ENCODE results near the gene CHDH. TPM values are rescaled to one million over a fixed set of nuclear protein-coding genes. Genes with fewer than 3 reads are reported as not detected.

Gene CHDH
- total and polyA plus RNA-seq, 5 donors from 2014 or later, result 0.45 to 4.3 (median 1.3) TPM

- H3K4me3 ChIP-seq (ENCODE audit: low read depth, low read length), result no peak overlapping the region
- Mint-ChIP-seq H3K9me3 (no peaks in the 10 kb centered on the region), H3K4me1 (no peaks in the 10 kb centered on the region), H3K36me3 (no peaks in the 10 kb centered on the region), H3K27ac (no peak overlapping the region), H3K4me3 (no peak overlapping the region), H3K27me3 (peaks cover 7% of the 10 kb centered on the region)
- H3K27me3 ChIP-seq (ENCODE audit: control insufficient read depth, insufficient read depth, low read length), result no peaks in the 10 kb centered on the region
- ATAC-seq (ENCODE audit: low read depth in 2 of 2), result no peak
- H3K4me1 ChIP-seq (ENCODE audit: control insufficient read depth, insufficient read depth, low read length, poor library complexity, severe bottlenecking), result no peaks in the 10 kb centered on the region
- H3K9me3 ChIP-seq (ENCODE audit: control insufficient read depth in 2 of 2, low read length in 2 of 2), result no peaks in the 10 kb centered on the region
- H3K27ac ChIP-seq (ENCODE audit: insufficient read depth, low read length, poor library complexity, severe bottlenecking), result no peak overlapping the region
- no peak for DNase-seq
- no peaks in the 10 kb centered on the region for H3K36me3 ChIP-seq (ENCODE audit: control insufficient read depth, insufficient read depth, low read length)
These were observed 37.7 kb downstream of the CHDH start for GRCh38 chr3:53808496-53808895.

DNA sequence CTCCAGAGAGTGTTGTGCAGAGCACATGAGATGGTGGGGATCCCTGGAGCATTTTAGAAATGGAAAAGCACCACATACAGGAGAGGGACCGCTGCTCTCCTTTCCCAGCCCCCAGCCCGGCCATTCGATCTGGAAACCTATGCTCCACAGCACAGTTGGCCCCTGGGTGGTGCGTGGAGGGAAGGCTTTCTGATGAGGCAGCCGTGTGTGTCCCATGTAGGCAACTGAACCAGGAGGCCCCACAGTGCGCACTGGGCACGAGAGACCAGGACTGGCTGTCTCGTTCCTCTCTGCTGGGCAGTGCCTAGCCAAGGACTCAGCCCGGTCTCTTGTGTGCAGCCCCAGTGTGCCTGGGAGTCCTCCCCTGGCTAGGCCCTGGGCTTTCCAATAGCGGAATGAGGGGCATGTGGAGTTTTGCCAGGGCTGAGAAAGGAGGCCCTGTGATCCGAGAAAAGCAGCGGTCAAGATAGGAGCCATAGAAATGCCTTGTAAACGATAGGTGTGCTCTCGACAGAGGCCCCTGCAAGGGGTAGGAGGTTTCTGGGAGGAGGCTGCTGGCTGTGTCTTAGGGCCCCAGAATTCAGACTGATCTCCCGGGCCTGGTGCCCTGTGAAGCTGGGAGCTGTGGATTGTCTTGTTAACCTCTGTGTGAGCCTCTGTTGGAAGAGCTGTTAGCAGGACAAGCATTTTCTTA is 39.0 kb downstream of the CHDH start:
- no peaks in the 10 kb centered on the region for H3K4me1 ChIP-seq (ENCODE audit: control insufficient read depth, insufficient read depth, low read length, poor library complexity, severe bottlenecking)
- H3K9me3 ChIP-seq (ENCODE audit: control insufficient read depth in 2 of 2, low read length in 2 of 2), result no peaks in the 10 kb centered on the region
- no peak overlapping the region for H3K4me3 ChIP-seq (ENCODE audit: low read depth, low read length)
- no peak overlapping the region for H3K27ac ChIP-seq (ENCODE audit: insufficient read depth, low read length, poor library complexity, severe bottlenecking)
- Mint-ChIP-seq H3K27me3 (peaks cover 9% of the 10 kb centered on the region), H3K4me1 (no peaks in the 10 kb centered on the region), H3K4me3 (no peak overlapping the region), H3K36me3 (no peaks in the 10 kb centered on the region), H3K9me3 (no peaks in the 10 kb centered on the region), H3K27ac (no peak overlapping the region)
- H3K36me3 ChIP-seq (ENCODE audit: control insufficient read depth, insufficient read depth, low read length), result no peaks in the 10 kb centered on the region
- no peaks in the 10 kb centered on the region for H3K27me3 ChIP-seq (ENCODE audit: control insufficient read depth, insufficient read depth, low read length)
- no peak for ATAC-seq (ENCODE audit: low read depth in 2 of 2)
- no peak for DNase-seq

GRCh38 chr3:53806182-53807116 is 39.8 kb downstream of the CHDH start:
- DNase-seq (no peak), ATAC-seq (ENCODE audit: low read depth in 2 of 2) (no peak)
- no peak overlapping the region for H3K27ac ChIP-seq (ENCODE audit: insufficient read depth, low read length, poor library complexity, severe bottlenecking)
- H3K4me3 Mint-ChIP-seq, result no peak overlapping the region
- no peaks in the 10 kb centered on the region for H3K9me3 ChIP-seq (ENCODE audit: control insufficient read depth in 2 of 2, low read length in 2 of 2)
- H3K4me3 ChIP-seq (ENCODE audit: low read depth, low read length), result no peak overlapping the region
- H3K27me3 Mint-ChIP-seq, result peaks cover 11% of the 10 kb centered on the region
- H3K9me3 Mint-ChIP-seq, result no peaks in the 10 kb centered on the region
- no peaks in the 10 kb centered on the region for H3K4me1 ChIP-seq (ENCODE audit: control insufficient read depth, insufficient read depth, low read length, poor library complexity, severe bottlenecking)
- no peak overlapping the region for H3K27ac Mint-ChIP-seq
- H3K36me3 ChIP-seq (ENCODE audit: control insufficient read depth, insufficient read depth, low read length), result no peaks in the 10 kb centered on the region
- H3K4me1 Mint-ChIP-seq, result no peaks in the 10 kb centered on the region
- no peaks in the 10 kb centered on the region for H3K36me3 Mint-ChIP-seq
- no peaks in the 10 kb centered on the region for H3K27me3 ChIP-seq (ENCODE audit: control insufficient read depth, insufficient read depth, low read length)

GRCh38 chr3:53805463-53806159 is 40.6 kb downstream of the CHDH start:
- H3K36me3 Mint-ChIP-seq, result no peaks in the 10 kb centered on the region
- H3K27ac Mint-ChIP-seq, result no peak overlapping the region
- Histone ChIP-seq H3K9me3 (ENCODE audit: control insufficient read depth in 2 of 2, low read length in 2 of 2) (no peaks in the 10 kb centered on the region), H3K36me3 (ENCODE audit: control insufficient read depth, insufficient read depth, low read length) (no peaks in the 10 kb centered on the region), H3K27ac (ENCODE audit: insufficient read depth, low read length, poor library complexity, severe bottlenecking) (no peak overlapping the region), H3K27me3 (ENCODE audit: control insufficient read depth, insufficient read depth, low read length) (no peaks in the 10 kb centered on the region), H3K4me3 (ENCODE audit: low read depth, low read length) (no peak overlapping the region), H3K4me1 (ENCODE audit: control insufficient read depth, insufficient read depth, low read length, poor library complexity, severe bottlenecking) (no peaks in the 10 kb centered on the region)
- DNase-seq, result no peak
- no peak for ATAC-seq (ENCODE audit: low read depth in 2 of 2)
- no peaks in the 10 kb centered on the region for H3K4me1 Mint-ChIP-seq
- H3K4me3 Mint-ChIP-seq, result no peak overlapping the region
- H3K9me3 Mint-ChIP-seq, result no peaks in the 10 kb centered on the region
- peaks cover 11% of the 10 kb centered on the region for H3K27me3 Mint-ChIP-seq

- no peaks in the 10 kb centered on the region for H3K9me3 ChIP-seq (ENCODE audit: control insufficient read depth in 2 of 2, low read length in 2 of 2)
- H3K27me3 ChIP-seq (ENCODE audit: control insufficient read depth, insufficient read depth, low read length), result no peaks in the 10 kb centered on the region
- no peak overlapping the region for H3K4me3 ChIP-seq (ENCODE audit: low read depth, low read length)
- no peak overlapping the region for H3K27ac ChIP-seq (ENCODE audit: insufficient read depth, low read length, poor library complexity, severe bottlenecking)
- H3K36me3 ChIP-seq (ENCODE audit: control insufficient read depth, insufficient read depth, low read length), result no peaks in the 10 kb centered on the region
- ATAC-seq (ENCODE audit: low read depth in 2 of 2), result no peak
- H3K4me1 ChIP-seq (ENCODE audit: control insufficient read depth, insufficient read depth, low read length, poor library complexity, severe bottlenecking), result no peaks in the 10 kb centered on the region
- Mint-ChIP-seq H3K4me3 (no peak overlapping the region), H3K27me3 (peaks cover 11% of the 10 kb centered on the region), H3K9me3 (no peaks in the 10 kb centered on the region), H3K36me3 (no peaks in the 10 kb centered on the region), H3K4me1 (no peaks in the 10 kb centered on the region), H3K27ac (no peak overlapping the region)
- no peak for DNase-seq
These were observed 41.3 kb downstream of the CHDH start for GRCh38 chr3:53804697-53805462.

- Histone ChIP-seq H3K4me1 (ENCODE audit: control insufficient read depth, insufficient read depth, low read length, poor library complexity, severe bottlenecking) (no peaks in the 10 kb centered on the region), H3K27ac (ENCODE audit: insufficient read depth, low read length, poor library complexity, severe bottlenecking) (no peak overlapping the region), H3K9me3 (ENCODE audit: control insufficient read depth in 2 of 2, low read length in 2 of 2) (no peaks in the 10 kb centered on the region), H3K27me3 (ENCODE audit: control insufficient read depth, insufficient read depth, low read length) (no peaks in the 10 kb centered on the region), H3K36me3 (ENCODE audit: control insufficient read depth, insufficient read depth, low read length) (no peaks in the 10 kb centered on the region), H3K4me3 (ENCODE audit: low read depth, low read length) (no peak overlapping the region)
- no peak for DNase-seq
- Mint-ChIP-seq H3K27ac (no peak overlapping the region), H3K9me3 (no peaks in the 10 kb centered on the region), H3K36me3 (no peaks in the 10 kb centered on the region), H3K4me1 (no peaks in the 10 kb centered on the region), H3K4me3 (no peak overlapping the region), H3K27me3 (peaks cover 11% of the 10 kb centered on the region)
- ATAC-seq (ENCODE audit: low read depth in 2 of 2), result no peak
These were observed 42.2 kb downstream of the CHDH start for GRCh38 chr3:53803816-53804695.

Measured in CD4-positive, CD25-positive, alpha-beta regulatory T cell (primary cell).